ENCODE data around the gene GJB5. TPM values are rescaled to one million over a fixed set of nuclear protein-coding genes. Genes with fewer than 3 reads are reported as not detected.

Gene GJB5
- total RNA-seq, 1 experiment from 2014 or later = 18.1 TPM

- POLR2A ChIA-PET (ENCODE audit: unreplicated experiment) = interaction anchor here (0.5 to 0.7 kb wide), 3 partner anchors 19 to 85 kb away, joined by 3 to 6 read pairs (median 5); no protein-coding TSS in a partner anchor
- peak in 1 of 2 experiments; percentile 85 for DNase-seq
- Histone ChIP-seq H3K9me2 (ENCODE audit: insufficient read depth) (no peaks in the 10 kb centered on the region), H3K79me2 (ENCODE audit: low read depth) (peaks cover 13% of the 10 kb centered on the region; the same call in 1 of the 2 replicates), H2AFZ (no peak within 1 kb of the TSS), H4K20me1 (ENCODE audit: insufficient read depth) (no peaks in the 10 kb centered on the region), H3K27me3 (ENCODE audit: insufficient read depth, low read depth) (no peaks in the 10 kb centered on the region), H3K4me2 (no peak within 1 kb of the TSS), H3K27ac (no peak within 1 kb of the TSS), H3K4me1 (replicated peaks; ENCODE audit: insufficient read depth) (peaks cover 62% of the 10 kb centered on the region), H3K4me3 (no peak within 1 kb of the TSS), H3F3A (ENCODE audit: insufficient read depth, low read depth) (peaks cover 36% of the 10 kb centered on the region), H3K36me3 (ENCODE audit: low read depth) (no peaks in the 10 kb centered on the region), H3K9me3 (ENCODE audit: insufficient read depth, low read depth) (no peaks in the 10 kb centered on the region)
- BruUV-seq (replicated peaks) = no TSS peak
- intact Hi-C loops (cut with micrococcal nuclease; ENCODE audit: unreplicated experiment) = loop anchor here (1.0 kb wide), 1 partner anchor 23 kb away; no protein-coding TSS in a partner anchor
- TF ChIP-seq CTCF (conservative IDR thresholded peaks at IDR 0.05) (no peak), EZH2 (IDR thresholded peaks at IDR 0.05; ENCODE audit: low read depth) (no peak)
- CTCF ChIA-PET = interaction anchor here (0.9 kb wide), 1 partner anchor 22 kb away, joined by 4 read pairs; no protein-coding TSS in a partner anchor
These were observed 4.9 kb downstream of the GJB5 start, which contains the start of gene GJB4 for GRCh38 chr1:34759503-34760357. Gene GJB4 (plus strand): TSS chr1:34759740. CDS start chr1:34761255, 1,515 bp downstream.

- no peak overlapping the region for H3K4me3 ChIP-seq
- peak overlapping the region; percentile 72; the same call in 1 of the 2 replicates for H3K4me2 ChIP-seq
- no peaks in the 10 kb centered on the region for H3K27me3 ChIP-seq (ENCODE audit: insufficient read depth, low read depth)
- H3K4me1 ChIP-seq (replicated peaks; ENCODE audit: insufficient read depth) = peaks cover 51% of the 10 kb centered on the region
- POLR2A ChIA-PET (ENCODE audit: unreplicated experiment) = no interaction called here
- DNase-seq = no peak
- H3K36me3 ChIP-seq (ENCODE audit: low read depth) = no peaks in the 10 kb centered on the region
- peaks cover 35% of the 10 kb centered on the region for H3F3A ChIP-seq (ENCODE audit: insufficient read depth, low read depth)
- no peaks in the 10 kb centered on the region for H3K9me3 ChIP-seq (ENCODE audit: insufficient read depth, low read depth)
- H2AFZ ChIP-seq = no peak overlapping the region
- H3K9me2 ChIP-seq (ENCODE audit: insufficient read depth) = no peaks in the 10 kb centered on the region
- no peaks in the 10 kb centered on the region for H4K20me1 ChIP-seq (ENCODE audit: insufficient read depth)
- intact Hi-C loops (cut with micrococcal nuclease; ENCODE audit: unreplicated experiment) = no loop called here
- BruUV-seq (replicated peaks) = no TSS peak
- CTCF ChIA-PET = no interaction called here
- TF ChIP-seq CTCF (conservative IDR thresholded peaks at IDR 0.05) (no peak), EZH2 (IDR thresholded peaks at IDR 0.05; ENCODE audit: low read depth) (no peak)
- H3K79me2 ChIP-seq (ENCODE audit: low read depth) = peaks cover 8% of the 10 kb centered on the region; the same call in 1 of the 2 replicates
- peak overlapping the region; percentile 89 for H3K27ac ChIP-seq
These were observed 6.4 kb downstream of the GJB5 start for GRCh38 chr1:34761176-34761761.

- ChIA-PET CTCF (interaction anchor here (1.6 kb wide), 1 partner anchor 20 kb away, joined by 11 read pairs; the partner anchor contains the start of gene GJB3), POLR2A (ENCODE audit: unreplicated experiment) (interaction anchor here (1.5 kb wide), 1 partner anchor 20 kb away, joined by 13 read pairs; no protein-coding TSS in a partner anchor)
- BruUV-seq (replicated peaks) = no TSS peak
- Histone ChIP-seq H3K79me2 (ENCODE audit: low read depth) (0 out of 2 replicates have a peak, but pooled peaks cover 2% of the 10 kb centered on the region), H3K36me3 (ENCODE audit: low read depth) (no peaks in the 10 kb centered on the region), H3F3A (ENCODE audit: insufficient read depth, low read depth) (peaks cover 35% of the 10 kb centered on the region), H3K4me1 (replicated peaks; ENCODE audit: insufficient read depth) (peaks cover 45% of the 10 kb centered on the region), H3K4me3 (no peak overlapping the region; the same call in 1 of the 2 replicates), H3K9me3 (ENCODE audit: insufficient read depth, low read depth) (no peaks in the 10 kb centered on the region; the same call in 1 of the 2 replicates), H3K27ac (peak overlapping the region; percentile 89), H3K4me2 (peak overlapping the region; percentile 72), H3K9me2 (ENCODE audit: insufficient read depth) (no peaks in the 10 kb centered on the region), H4K20me1 (ENCODE audit: insufficient read depth) (no peaks in the 10 kb centered on the region), H3K27me3 (ENCODE audit: insufficient read depth, low read depth) (no peaks in the 10 kb centered on the region), H2AFZ (no peak overlapping the region)
- DNase-seq = no peak
- no peak for TF ChIP-seq CTCF (conservative IDR thresholded peaks at IDR 0.05)
- no peak for TF ChIP-seq EZH2 (IDR thresholded peaks at IDR 0.05; ENCODE audit: low read depth)
- intact Hi-C loops (cut with micrococcal nuclease; ENCODE audit: unreplicated experiment) = no loop called here
These were observed 7.0 kb downstream of the GJB5 start for GRCh38 chr1:34761776-34762307.
